Ishikawa (cell line): ENCODE data around the gene KRT37.

Source experiments
- CEBPB ChIP-seq: IDR thresholded peaks from 2 replicates; pipeline ENCODE4 v1.6.1; 2012
- CREB1 ChIP-seq: IDR thresholded peaks from 2 replicates; pipeline ENCODE4 v1.6.1; 2012; ENCODE audit warnings: low read depth
- RAD21 ChIP-seq: IDR thresholded peaks from 2 replicates; pipeline ENCODE4 v1.6.1; 2012; ENCODE audit warnings: low read depth
- ZBTB7A ChIP-seq: IDR thresholded peaks from 2 replicates; pipeline ENCODE4 v1.6.1; 2012; ENCODE audit warnings: low read depth
- TF ChIP-seq, protein P1 (sequence below): IDR thresholded peaks from 2 replicates; pipeline ENCODE4 v1.6.1; 2012

DNA sequence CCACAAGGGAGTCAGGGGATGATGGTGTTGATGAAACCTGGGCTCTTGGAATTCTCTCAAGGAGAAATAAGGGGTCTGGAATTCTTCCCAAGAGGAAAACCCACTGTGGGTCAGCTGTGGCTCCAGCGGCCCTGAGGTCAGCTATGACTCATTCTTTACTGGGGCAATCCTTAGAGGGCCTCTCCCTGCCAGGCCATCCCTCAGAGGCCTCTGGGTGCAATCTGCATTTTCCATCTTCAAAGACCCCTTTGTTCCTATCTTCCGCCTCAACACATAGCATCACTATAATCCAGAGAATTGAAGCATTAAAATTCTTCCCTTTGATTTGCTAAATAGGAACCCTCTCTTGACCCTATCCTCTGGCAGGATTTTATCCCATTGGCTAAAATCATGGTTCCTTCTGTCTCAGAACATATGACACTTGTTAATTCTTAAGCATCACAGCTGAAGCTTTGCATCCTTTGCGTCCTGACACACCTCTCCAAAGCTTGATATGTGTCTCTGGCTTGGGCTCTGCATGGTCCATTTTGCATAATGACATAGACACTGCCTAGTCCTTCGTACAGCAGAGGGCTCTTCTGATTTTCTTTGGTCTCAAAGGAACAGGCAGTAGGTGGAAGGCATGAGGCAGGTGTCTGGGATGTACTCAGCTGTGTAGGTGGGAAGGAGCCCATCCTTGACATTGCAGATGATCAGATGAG is 4.4 kb upstream of the KRT37 start:
- no peak for TF ChIP-seq CREB1
- TF ChIP-seq CEBPB = no peak
- no peak for TF ChIP-seq RAD21
- TF ChIP-seq, protein P1, sequence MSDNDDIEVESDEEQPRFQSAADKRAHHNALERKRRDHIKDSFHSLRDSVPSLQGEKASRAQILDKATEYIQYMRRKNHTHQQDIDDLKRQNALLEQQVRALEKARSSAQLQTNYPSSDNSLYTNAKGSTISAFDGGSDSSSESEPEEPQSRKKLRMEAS = no peak
- no peak for TF ChIP-seq ZBTB7A
